ENCODE data around the gene AHRR. TPM values are rescaled to one million over a fixed set of nuclear protein-coding genes. Genes with fewer than 3 reads are reported as not detected.
"Not testable (repeated sequence)": the region's sequence is repeated elsewhere in the genome, so short reads cannot be mapped to it uniquely, and the experiment has no call there.

Gene AHRR
- polyA plus RNA-seq, 4 donors = 1.9 to 3.2 (median 2.6) TPM

DNA sequence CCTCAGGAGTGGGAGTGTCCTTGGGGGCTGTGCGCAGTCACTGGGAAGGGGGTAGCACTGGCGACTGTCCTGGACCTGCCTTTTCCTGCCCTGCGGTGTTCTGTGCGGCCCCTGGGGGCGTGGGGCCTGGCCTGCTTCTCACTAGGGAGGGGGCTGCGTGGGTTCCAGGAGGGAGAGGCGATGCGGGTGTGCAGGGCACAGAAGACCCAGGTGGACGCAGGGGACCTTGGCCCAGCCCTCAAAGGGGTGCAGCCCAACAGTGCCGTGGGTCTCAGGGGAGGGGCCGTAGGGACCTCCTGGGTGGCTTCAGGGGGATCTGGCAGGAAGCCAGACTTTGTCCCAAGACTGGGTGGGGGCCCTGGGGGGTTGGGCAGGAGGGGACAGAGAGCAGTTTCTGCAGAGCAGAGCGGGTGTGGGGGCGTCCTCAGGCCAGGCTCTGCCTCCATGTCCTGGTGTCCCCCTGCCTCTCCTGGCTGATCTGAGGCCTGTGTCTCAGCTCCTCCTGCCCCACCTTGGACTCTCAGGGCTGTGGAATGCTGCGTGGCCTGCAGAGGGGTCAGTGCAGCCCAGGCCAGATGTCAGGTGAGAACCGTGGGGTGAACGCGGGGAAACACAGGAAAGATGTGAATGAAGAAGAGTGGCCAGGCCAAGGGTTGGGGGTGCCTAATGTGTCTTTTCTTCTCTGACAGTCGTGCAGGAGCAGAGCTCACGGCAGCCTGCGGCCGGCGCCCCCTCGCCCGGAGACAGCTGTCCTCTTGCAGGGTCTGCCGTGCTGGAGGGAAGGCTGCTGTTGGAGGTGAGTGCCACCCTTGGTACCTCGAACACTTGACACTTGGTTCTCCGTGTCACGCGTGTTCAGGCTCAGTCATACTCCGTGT is 54.6 kb downstream of the AHRR start:
- no peak for DNase-seq (ENCODE audit: low read depth in 4 of 4, low spot score in 2 of 4)

DNA sequence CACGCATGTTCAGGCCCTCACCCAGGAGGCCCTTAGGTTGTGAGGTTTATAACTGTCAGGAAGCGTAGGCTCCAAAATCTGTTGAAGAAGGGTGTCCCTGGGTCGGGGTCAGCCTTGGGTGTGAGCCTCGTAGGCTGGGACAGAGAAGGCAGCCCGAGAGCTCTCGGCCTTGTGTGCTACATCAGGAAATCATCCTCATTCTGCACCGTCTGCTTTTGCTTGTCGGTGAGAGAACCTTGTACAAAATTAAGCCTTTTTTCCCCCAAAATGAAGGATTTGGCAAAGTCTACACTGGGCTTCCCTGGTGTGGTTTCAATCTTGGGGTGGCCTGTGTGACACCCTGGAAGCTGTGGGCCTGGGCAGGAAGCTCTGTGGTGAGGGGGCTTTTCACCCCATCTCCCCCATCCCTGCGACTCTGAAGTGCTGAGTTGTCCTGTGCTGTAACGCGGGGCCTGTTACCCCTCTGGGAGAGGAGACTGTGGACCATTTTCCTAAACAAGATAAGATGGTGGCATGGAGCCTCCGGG is 55.3 kb downstream of the AHRR start:
- no peak for DNase-seq (ENCODE audit: low read depth in 4 of 4, low spot score in 2 of 4)

- no peak for DNase-seq (ENCODE audit: low read depth in 4 of 4, low spot score in 2 of 4)
These were observed 55.9 kb downstream of the AHRR start for GRCh38 chr5:377326-377981.

GRCh38 chr5:378301-378891 is 56.9 kb downstream of the AHRR start:
- no peak for DNase-seq (ENCODE audit: low read depth in 4 of 4, low spot score in 2 of 4)

- DNase-seq (ENCODE audit: low read depth in 4 of 4, low spot score in 2 of 4) = no peak
These were observed 57.6 kb downstream of the AHRR start for GRCh38 chr5:378976-379742.

DNA sequence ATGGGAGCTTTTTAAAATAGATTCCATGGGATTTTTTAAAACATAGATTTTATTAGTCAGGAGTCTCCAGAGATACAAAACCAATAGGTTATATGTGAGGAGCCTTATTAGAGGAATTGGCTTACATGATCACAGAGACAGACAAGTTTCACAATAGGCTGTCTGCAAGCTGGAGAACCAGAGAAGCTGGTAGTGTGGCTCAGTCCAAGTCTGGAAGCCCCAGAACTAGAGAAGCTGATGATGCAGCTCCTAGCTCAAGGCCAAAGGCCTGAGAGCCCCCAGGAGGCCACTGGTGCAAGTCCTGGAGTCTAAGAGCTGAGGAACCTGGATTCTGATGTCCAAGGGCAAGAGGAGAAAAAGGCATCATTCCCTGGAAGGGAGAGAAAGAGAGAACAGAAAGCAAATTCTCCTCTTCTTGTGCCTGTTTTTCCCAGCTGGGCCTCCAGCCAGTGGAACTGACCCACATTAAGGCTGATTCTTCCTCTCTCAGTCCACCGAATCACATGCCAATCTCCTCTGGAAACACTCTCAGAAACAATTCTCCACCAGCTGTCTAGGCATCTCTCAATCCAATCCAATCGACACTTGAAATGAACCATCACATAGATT is 59.3 kb downstream of the AHRR start:
- no peak for DNase-seq (ENCODE audit: low read depth in 4 of 4, low spot score in 2 of 4)

- no peak for DNase-seq (ENCODE audit: low read depth in 4 of 4, low spot score in 2 of 4)
These were observed 61.6 kb downstream of the AHRR start for GRCh38 chr5:383066-383465.

DNA sequence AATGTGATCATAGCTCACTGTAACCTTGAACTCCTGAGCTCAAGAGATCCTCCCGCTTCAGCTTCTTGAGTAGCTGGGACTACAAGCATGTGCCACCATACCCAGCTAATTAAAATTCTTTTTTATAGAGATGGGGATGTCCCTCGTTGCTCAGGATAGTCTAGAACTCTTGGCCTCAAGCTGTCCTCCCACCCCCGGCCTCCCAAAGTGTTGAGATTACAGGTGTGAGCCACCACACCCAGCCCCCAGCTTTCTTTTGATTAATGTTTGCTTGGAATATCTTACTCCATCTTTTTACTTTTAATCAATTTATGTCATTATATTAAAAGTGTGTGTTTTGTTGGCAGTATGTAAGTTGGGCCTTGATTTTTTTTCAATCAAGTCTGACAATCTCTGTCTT is 62.1 kb downstream of the AHRR start:
- no peak for DNase-seq (ENCODE audit: low read depth in 4 of 4, low spot score in 2 of 4)

- DNase-seq (ENCODE audit: low read depth in 4 of 4, low spot score in 2 of 4) = not testable (repeated sequence)
These were observed 63.1 kb downstream of the AHRR start for GRCh38 chr5:384576-384975.

GRCh38 chr5:385321-385720 is 63.8 kb downstream of the AHRR start:
- DNase-seq (ENCODE audit: low read depth in 4 of 4, low spot score in 2 of 4) = no peak

DNA sequence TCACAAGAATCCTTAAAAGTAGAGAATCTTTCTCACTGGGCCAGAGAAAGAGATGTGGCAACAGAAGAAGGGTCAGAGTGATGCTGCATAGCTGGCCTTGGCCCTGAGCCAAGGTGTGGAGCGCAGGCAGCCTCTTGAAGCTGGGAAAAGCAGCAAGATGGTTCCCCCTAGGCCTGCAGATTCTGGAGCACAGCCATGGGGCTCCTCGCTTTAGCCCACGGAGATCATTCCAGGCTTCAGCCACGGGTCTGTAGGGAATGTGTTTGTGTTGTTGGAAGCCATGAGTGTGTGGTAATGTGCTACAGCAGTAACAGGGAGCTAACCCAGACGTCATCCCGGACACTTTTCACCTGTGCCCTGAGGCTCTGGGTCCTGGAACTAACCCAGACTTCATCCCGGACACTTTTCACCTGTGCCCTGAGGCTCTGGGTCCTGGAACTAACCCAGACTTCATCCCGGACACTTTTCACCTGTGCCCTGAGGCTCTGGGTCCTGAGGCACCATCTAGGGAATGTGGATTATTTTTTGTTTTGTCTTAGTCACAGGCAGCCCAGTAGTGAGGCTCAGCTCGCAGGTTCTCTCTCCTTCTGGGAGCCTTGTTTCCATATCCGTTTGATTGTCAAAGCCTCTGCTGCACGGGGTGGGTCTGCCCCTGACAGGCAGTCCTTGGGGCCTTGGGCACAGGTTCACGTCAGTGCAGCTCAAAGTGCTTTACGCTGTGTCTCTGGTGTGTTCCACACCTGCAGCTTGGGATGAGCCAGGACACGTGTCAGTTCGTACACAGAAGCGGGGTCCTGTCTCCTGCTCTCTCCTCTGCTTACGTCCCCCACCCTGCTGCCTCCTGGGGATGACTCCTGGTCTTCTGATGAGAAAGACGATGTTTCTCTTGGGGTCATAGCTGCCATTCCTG is 65.2 kb downstream of the AHRR start:
- DNase-seq (ENCODE audit: low read depth in 4 of 4, low spot score in 2 of 4) = no peak

DNA sequence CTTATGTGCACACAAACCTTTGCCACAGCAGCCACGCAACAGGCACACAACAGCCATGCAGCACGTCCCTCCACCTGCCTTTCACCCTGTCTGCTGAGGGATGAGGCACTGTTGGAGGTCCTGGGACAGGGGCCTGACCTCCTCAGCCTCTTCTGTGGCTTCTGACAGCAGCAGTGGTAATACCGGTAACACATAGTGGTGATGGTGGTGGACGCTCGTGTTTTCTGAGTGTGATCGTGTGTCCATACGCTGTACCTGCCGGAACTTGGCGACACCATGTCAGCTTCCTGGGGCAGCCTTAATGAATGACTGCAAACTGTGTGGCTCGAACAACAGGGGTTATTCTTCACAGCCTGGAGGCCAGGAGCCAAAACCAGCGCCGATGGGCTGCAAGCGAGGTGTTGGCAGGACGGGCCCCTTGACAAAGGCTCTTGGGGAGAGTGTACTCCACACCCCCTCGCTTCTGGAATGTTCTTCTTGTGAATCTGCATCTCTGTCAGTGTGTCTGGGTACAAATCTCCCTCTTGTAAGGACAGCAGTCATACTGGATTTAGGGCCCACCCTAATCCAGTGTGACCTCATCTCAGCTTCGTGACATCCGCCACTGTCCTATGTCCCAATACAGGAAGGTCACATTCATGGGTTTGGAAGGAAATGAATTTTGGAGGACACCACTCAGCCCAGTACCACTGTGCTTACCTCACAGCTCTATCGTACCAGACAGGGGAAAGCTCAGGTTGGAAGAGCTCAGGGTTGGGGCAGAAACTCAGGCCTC is 66.2 kb downstream of the AHRR start:
- no peak for DNase-seq (ENCODE audit: low read depth in 4 of 4, low spot score in 2 of 4)

- DNase-seq (ENCODE audit: low read depth in 4 of 4, low spot score in 2 of 4) = no peak
These were observed 67.0 kb downstream of the AHRR start for GRCh38 chr5:388266-389196.

GRCh38 chr5:389197-389821 is 67.8 kb downstream of the AHRR start:
- DNase-seq (ENCODE audit: low read depth in 4 of 4, low spot score in 2 of 4) = no peak

- DNase-seq (ENCODE audit: low read depth in 4 of 4, low spot score in 2 of 4) = no peak
These were observed 68.5 kb downstream of the AHRR start for GRCh38 chr5:389891-390622.

Measured in left renal cortex interstitium (tissue), 4 donors.